ENCODE results near the gene PLA2G4F. TPM values are rescaled to one million over a fixed set of nuclear protein-coding genes. Genes with fewer than 3 reads are reported as not detected.

The PLA2G4F gene
- total RNA-seq, 3 donors from 2014 or later (not counting 1 experiment from before 2014, with no cell fraction given): not detected

- no peaks in the 10 kb centered on the region for H3K9me3 Mint-ChIP-seq
- no peak overlapping the region for H3K27ac Mint-ChIP-seq
- Histone ChIP-seq H3K4me1 (ENCODE audit: control insufficient read depth, insufficient read depth, low read length) (peaks cover under 1% of the 10 kb centered on the region), H3K36me3 (ENCODE audit: control insufficient read depth, insufficient read depth, low read length) (peaks cover 26% of the 10 kb centered on the region), H3K4me3 (ENCODE audit: low read length) (no peak overlapping the region), H3K27ac (ENCODE audit: low read length) (no peak overlapping the region), H3K9me3 (ENCODE audit: control insufficient read depth, insufficient read depth, low read length) (no peaks in the 10 kb centered on the region), H3K27me3 (ENCODE audit: control insufficient read depth, insufficient read depth, low read length) (no peaks in the 10 kb centered on the region)
- no peak overlapping the region for H3K4me3 Mint-ChIP-seq
- WGBS (ENCODE audit: insufficient coverage): no CpG with 5 or more reads among the region's 1 CpG
- intact Hi-C loops (cut with micrococcal nuclease): no loop called here
- TF ChIP-seq CTCF (IDR thresholded peaks at IDR 0.05): no peak
- peaks cover 22 to 37% of the 10 kb centered on the region in 2 donors for H3K4me1 Mint-ChIP-seq
- ATAC-seq: no peak
- no peaks in the 10 kb centered on the region for H3K27me3 Mint-ChIP-seq (ENCODE audit: low read depth in 2 of 2)
- DNase-seq: no peak
- H3K36me3 Mint-ChIP-seq: no peaks in the 10 kb centered on the region
Observed at GRCh38 chr15:42201801-42202200, 45.4 kb upstream of the PLA2G4F start.

- H3K36me3 Mint-ChIP-seq: no peaks in the 10 kb centered on the region
- 96% methylated on average over 3 of the region's 5 CpGs for WGBS (ENCODE audit: insufficient coverage)
- intact Hi-C loops (cut with micrococcal nuclease): no loop called here
- no peak for DNase-seq
- no peak for TF ChIP-seq CTCF (IDR thresholded peaks at IDR 0.05)
- ATAC-seq: no peak
- Histone ChIP-seq H3K4me3 (ENCODE audit: low read length) (no peak overlapping the region), H3K27me3 (ENCODE audit: control insufficient read depth, insufficient read depth, low read length) (no peaks in the 10 kb centered on the region), H3K27ac (ENCODE audit: low read length) (no peak overlapping the region), H3K4me1 (ENCODE audit: control insufficient read depth, insufficient read depth, low read length) (no peaks in the 10 kb centered on the region), H3K9me3 (ENCODE audit: control insufficient read depth, insufficient read depth, low read length) (no peaks in the 10 kb centered on the region), H3K36me3 (ENCODE audit: control insufficient read depth, insufficient read depth, low read length) (peaks cover 29% of the 10 kb centered on the region)
- H3K27ac Mint-ChIP-seq: peak overlapping the region in 1 of 2 donors; percentile 38
- H3K9me3 Mint-ChIP-seq: no peaks in the 10 kb centered on the region
- peaks cover 4 to 14% of the 10 kb centered on the region in 2 donors for H3K4me1 Mint-ChIP-seq
- H3K4me3 Mint-ChIP-seq: no peak overlapping the region
- no peaks in the 10 kb centered on the region for H3K27me3 Mint-ChIP-seq (ENCODE audit: low read depth in 2 of 2)
Observed at GRCh38 chr15:42199126-42199525, 42.7 kb upstream of the PLA2G4F start.

- Histone ChIP-seq H3K27ac (ENCODE audit: low read length) (no peak overlapping the region), H3K9me3 (ENCODE audit: control insufficient read depth, insufficient read depth, low read length) (no peaks in the 10 kb centered on the region), H3K4me3 (ENCODE audit: low read length) (no peak overlapping the region), H3K36me3 (ENCODE audit: control insufficient read depth, insufficient read depth, low read length) (peaks cover 29% of the 10 kb centered on the region), H3K27me3 (ENCODE audit: control insufficient read depth, insufficient read depth, low read length) (no peaks in the 10 kb centered on the region), H3K4me1 (ENCODE audit: control insufficient read depth, insufficient read depth, low read length) (no peaks in the 10 kb centered on the region)
- no peak for TF ChIP-seq CTCF (IDR thresholded peaks at IDR 0.05)
- no peaks in the 10 kb centered on the region for H3K9me3 Mint-ChIP-seq
- no peaks in the 10 kb centered on the region for H3K36me3 Mint-ChIP-seq
- H3K27ac Mint-ChIP-seq: peak overlapping the region in 1 of 2 donors; percentile 38
- H3K27me3 Mint-ChIP-seq (ENCODE audit: low read depth in 2 of 2): no peaks in the 10 kb centered on the region
- WGBS (ENCODE audit: insufficient coverage): 100% methylated on average over 1 of the region's 1 CpG
- ATAC-seq (no peak), DNase-seq (no peak)
- peaks cover 9% of the 10 kb centered on the region in 2 donors for H3K4me1 Mint-ChIP-seq
- intact Hi-C loops (cut with micrococcal nuclease): no loop called here
- H3K4me3 Mint-ChIP-seq: no peak overlapping the region
Observed at GRCh38 chr15:42198516-42198915, 42.1 kb upstream of the PLA2G4F start.

- no peak for DNase-seq
- Histone ChIP-seq H3K9me3 (ENCODE audit: control insufficient read depth, insufficient read depth, low read length) (no peaks in the 10 kb centered on the region), H3K27me3 (ENCODE audit: control insufficient read depth, insufficient read depth, low read length) (no peaks in the 10 kb centered on the region), H3K4me1 (ENCODE audit: control insufficient read depth, insufficient read depth, low read length) (no peaks in the 10 kb centered on the region), H3K4me3 (ENCODE audit: low read length) (no peak overlapping the region), H3K36me3 (ENCODE audit: control insufficient read depth, insufficient read depth, low read length) (peaks cover 36% of the 10 kb centered on the region), H3K27ac (ENCODE audit: low read length) (no peak overlapping the region)
- TF ChIP-seq CTCF (IDR thresholded peaks at IDR 0.05): no peak
- no peaks in the 10 kb centered on the region for H3K36me3 Mint-ChIP-seq
- ATAC-seq: no peak
- H3K9me3 Mint-ChIP-seq: no peaks in the 10 kb centered on the region
- WGBS (ENCODE audit: insufficient coverage): 98% methylated on average over 5 of the region's 5 CpGs
- intact Hi-C loops (cut with micrococcal nuclease): no loop called here
- peaks cover 3 to 9% of the 10 kb centered on the region in 2 donors for H3K4me1 Mint-ChIP-seq
- no peaks in the 10 kb centered on the region for H3K27me3 Mint-ChIP-seq (ENCODE audit: low read depth in 2 of 2)
- H3K27ac Mint-ChIP-seq: no peak overlapping the region
- H3K4me3 Mint-ChIP-seq: no peak overlapping the region
Observed at GRCh38 chr15:42194513-42194912, 38.1 kb upstream of the PLA2G4F start.

Data from natural killer cell (primary cell).